Activated CD4-positive, alpha-beta memory T cell treated with anti-CD3 and anti-CD28 coated beads for 36 hours (primary cell): ENCODE data around the gene FAM13B. TPM values are rescaled to one million over a fixed set of nuclear protein-coding genes. Genes with fewer than 3 reads are reported as not detected.

ENCODE experiments used
- CTCF ChIA-PET: fragments of 350-600 bp; sonication (Branson Sonifier 250); formaldehyde crosslinking; loops from one replicate; lab custom pipeline; 2021; ENCODE audit warnings: antibody characterized with exemption, inconsistent platforms; lab: Charles Lee
- POLR2A ChIA-PET: fragments of 350-600 bp; sonication (Branson Sonifier 250); formaldehyde crosslinking; loops from one replicate; lab custom pipeline; 2021; ENCODE audit warnings: antibody characterized with exemption; lab: Charles Lee
- DNase-seq: peaks from one replicate; pipeline ENCODE4 v3.0.0-alpha.2; 2020
- H3K27ac Mint-ChIP-seq: one replicate; pipeline ENCODE4 v1.8.0; 2021; ENCODE audit warnings: mixed read lengths
- H3K27me3 Mint-ChIP-seq: one replicate; pipeline ENCODE4 v1.8.0; 2021; ENCODE audit warnings: mixed read lengths
- H3K36me3 Mint-ChIP-seq: one replicate; pipeline ENCODE4 v1.8.0; 2021; ENCODE audit warnings: mixed read lengths
- H3K4me1 Mint-ChIP-seq: one replicate; pipeline ENCODE4 v1.8.0; 2021; ENCODE audit warnings: low read depth, mixed read lengths
- H3K4me3 Mint-ChIP-seq: one replicate; pipeline ENCODE4 v1.8.0; 2021; ENCODE audit warnings: mild to moderate bottlenecking, mixed read lengths
- H3K9me3 Mint-ChIP-seq: one replicate; pipeline ENCODE4 v1.8.0; 2021; ENCODE audit warnings: mixed read lengths
- intact Hi-C: fragments of 100-400 bp; cut with micrococcal nuclease; formaldehyde crosslinking; loops from one replicate; pipeline ENCODE4 v1.15.1; 2023
- total RNA-seq, 2 experiments: library from RNA; stranded (reverse); gene quantifications; one replicate each; pipeline ENCODE4 v1.2.3, GENCODE V29; 2021

FAM13B gene
- total RNA-seq, 2 experiments from 2014 or later = 11.5 to 13.8 TPM

- ChIA-PET CTCF (no interaction called here), POLR2A (interaction anchor here (1.0 kb wide), 1 partner anchor 12 kb away, joined by 4 read pairs; no protein-coding TSS in a partner anchor)
- peaks cover 10% of the 10 kb centered on the region for H3K36me3 Mint-ChIP-seq
- no peaks in the 10 kb centered on the region for H3K27me3 Mint-ChIP-seq
- intact Hi-C loops = loop anchor here (10.0 kb wide), 1 partner anchor 178 kb away; the partner anchor contains the start of gene HNRNPA0
- H3K4me1 Mint-ChIP-seq = peaks cover 4% of the 10 kb centered on the region
- no peak overlapping the region for H3K27ac Mint-ChIP-seq
- no peaks in the 10 kb centered on the region for H3K9me3 Mint-ChIP-seq
- no peak overlapping the region for H3K4me3 Mint-ChIP-seq
- no peak for DNase-seq
Observed at GRCh38 chr5:137932800-137933199, 100.1 kb downstream of the FAM13B start.

GRCh38 chr5:137923856-137924255, 109.0 kb downstream of the FAM13B start:
- H3K4me1 Mint-ChIP-seq = no peaks in the 10 kb centered on the region
- H3K9me3 Mint-ChIP-seq = no peaks in the 10 kb centered on the region
- no peaks in the 10 kb centered on the region for H3K36me3 Mint-ChIP-seq
- intact Hi-C loops = no loop called here
- no peak for DNase-seq
- no peak overlapping the region for H3K27ac Mint-ChIP-seq
- ChIA-PET CTCF (no interaction called here), POLR2A (no interaction called here)
- H3K4me3 Mint-ChIP-seq = no peak overlapping the region
- H3K27me3 Mint-ChIP-seq = no peaks in the 10 kb centered on the region

GRCh38 chr5:137921931-137922330, 110.9 kb downstream of the FAM13B start:
- CTCF ChIA-PET = interaction anchor here (1.0 kb wide), 1 partner anchor 261 kb away, joined by 3 read pairs; no protein-coding TSS in a partner anchor

GRCh38 chr5:137916923-137917322, 116.0 kb downstream of the FAM13B start:
- H3K9me3 Mint-ChIP-seq = peaks cover 20% of the 10 kb centered on the region
- POLR2A ChIA-PET = no interaction called here

More at GRCh38 chr5:137921931-137922330, 110.9 kb downstream of the FAM13B start:
- POLR2A ChIA-PET = no interaction called here
- no peak overlapping the region for H3K27ac Mint-ChIP-seq
- H3K27me3 Mint-ChIP-seq = no peaks in the 10 kb centered on the region
- H3K9me3 Mint-ChIP-seq = peaks cover 3% of the 10 kb centered on the region
- intact Hi-C loops = no loop called here
- no peak overlapping the region for H3K4me3 Mint-ChIP-seq
- H3K36me3 Mint-ChIP-seq = peaks cover under 1% of the 10 kb centered on the region
- H3K4me1 Mint-ChIP-seq = no peaks in the 10 kb centered on the region
- no peak for DNase-seq

GRCh38 chr5:137914758-137915157, 118.1 kb downstream of the FAM13B start:
- H3K4me1 Mint-ChIP-seq = no peaks in the 10 kb centered on the region
- intact Hi-C loops = no loop called here
- CTCF ChIA-PET = interaction anchor here (1.1 kb wide), 1 partner anchor 11 kb away, joined by 3 read pairs; no protein-coding TSS in a partner anchor
- peaks cover 20% of the 10 kb centered on the region for H3K9me3 Mint-ChIP-seq
- no peak for DNase-seq
- POLR2A ChIA-PET = no interaction called here
- H3K27ac Mint-ChIP-seq = no peak overlapping the region
- peaks cover 4% of the 10 kb centered on the region for H3K27me3 Mint-ChIP-seq
- H3K4me3 Mint-ChIP-seq = no peak overlapping the region
- H3K36me3 Mint-ChIP-seq = peaks cover 3% of the 10 kb centered on the region

More at GRCh38 chr5:137916923-137917322, 116.0 kb downstream of the FAM13B start:
- CTCF ChIA-PET = no interaction called here
- Mint-ChIP-seq H3K27me3 (no peaks in the 10 kb centered on the region), H3K4me1 (no peaks in the 10 kb centered on the region), H3K27ac (no peak overlapping the region), H3K36me3 (peaks cover 3% of the 10 kb centered on the region), H3K4me3 (no peak overlapping the region)
- no peak for DNase-seq
- intact Hi-C loops = no loop called here

GRCh38 chr5:137902408-137903133, 130.3 kb downstream of the FAM13B start:
- intact Hi-C loops = no loop called here
- Mint-ChIP-seq H3K4me3 (no peak overlapping the region), H3K4me1 (no peaks in the 10 kb centered on the region), H3K36me3 (no peaks in the 10 kb centered on the region), H3K27me3 (peaks cover 4% of the 10 kb centered on the region), H3K27ac (no peak overlapping the region), H3K9me3 (no peaks in the 10 kb centered on the region)
- DNase-seq = no peak
- ChIA-PET POLR2A (no interaction called here), CTCF (no interaction called here)

- no peaks in the 10 kb centered on the region for H3K9me3 Mint-ChIP-seq
- H3K4me1 Mint-ChIP-seq = no peaks in the 10 kb centered on the region
- CTCF ChIA-PET = no interaction called here
- no peak for DNase-seq
- intact Hi-C loops = no loop called here
- H3K27me3 Mint-ChIP-seq = peaks cover 4% of the 10 kb centered on the region
- H3K36me3 Mint-ChIP-seq = no peaks in the 10 kb centered on the region
- POLR2A ChIA-PET = interaction anchor here (0.6 kb wide), 1 partner anchor 36 kb away, joined by 3 read pairs; no protein-coding TSS in a partner anchor
- no peak overlapping the region for H3K27ac Mint-ChIP-seq
- no peak overlapping the region for H3K4me3 Mint-ChIP-seq
Observed at GRCh38 chr5:137901011-137901817, 131.7 kb downstream of the FAM13B start.

GRCh38 chr5:137899493-137899892, 133.4 kb downstream of the FAM13B start:
- CTCF ChIA-PET = no interaction called here
- H3K27me3 Mint-ChIP-seq = peaks cover 4% of the 10 kb centered on the region
- H3K4me3 Mint-ChIP-seq = no peak overlapping the region

GRCh38 chr5:137896560-137896959, 136.3 kb downstream of the FAM13B start:
- no peak overlapping the region for H3K27ac Mint-ChIP-seq
- peaks cover under 1% of the 10 kb centered on the region for H3K27me3 Mint-ChIP-seq
- ChIA-PET CTCF (interaction anchor here (0.7 to 1.3 kb wide), 2 partner anchors 117 to 206 kb away, joined by 3 read pairs; no protein-coding TSS in a partner anchor), POLR2A (no interaction called here)
- no peaks in the 10 kb centered on the region for H3K4me1 Mint-ChIP-seq
- DNase-seq = no peak
- H3K36me3 Mint-ChIP-seq = no peaks in the 10 kb centered on the region
- no peaks in the 10 kb centered on the region for H3K9me3 Mint-ChIP-seq
- H3K4me3 Mint-ChIP-seq = no peak overlapping the region
- intact Hi-C loops = no loop called here

More at GRCh38 chr5:137899493-137899892, 133.4 kb downstream of the FAM13B start:
- intact Hi-C loops = no loop called here
- no peaks in the 10 kb centered on the region for H3K9me3 Mint-ChIP-seq
- H3K4me1 Mint-ChIP-seq = no peaks in the 10 kb centered on the region
- POLR2A ChIA-PET = no interaction called here
- no peaks in the 10 kb centered on the region for H3K36me3 Mint-ChIP-seq
- no peak for DNase-seq
- H3K27ac Mint-ChIP-seq = no peak overlapping the region

GRCh38 chr5:137894586-137894985, 138.3 kb downstream of the FAM13B start:
- H3K4me3 Mint-ChIP-seq = no peak overlapping the region
- H3K9me3 Mint-ChIP-seq = no peaks in the 10 kb centered on the region
- no peaks in the 10 kb centered on the region for H3K27me3 Mint-ChIP-seq
- ChIA-PET POLR2A (no interaction called here), CTCF (no interaction called here)
- intact Hi-C loops = no loop called here
- no peak overlapping the region for H3K27ac Mint-ChIP-seq
- no peak for DNase-seq
- H3K4me1 Mint-ChIP-seq = peaks cover 4% of the 10 kb centered on the region
- no peaks in the 10 kb centered on the region for H3K36me3 Mint-ChIP-seq

- H3K36me3 Mint-ChIP-seq = no peaks in the 10 kb centered on the region
- CTCF ChIA-PET = interaction anchor here (0.6 to 0.7 kb wide), 2 partner anchors 18 to 1159 kb away, joined by 3 read pairs; no protein-coding TSS in a partner anchor
- no peaks in the 10 kb centered on the region for H3K27me3 Mint-ChIP-seq
- H3K27ac Mint-ChIP-seq = no peak overlapping the region
- POLR2A ChIA-PET = no interaction called here
- intact Hi-C loops = no loop called here
- peak; percentile 19 for DNase-seq
- H3K4me1 Mint-ChIP-seq = peaks cover 19% of the 10 kb centered on the region
- no peaks in the 10 kb centered on the region for H3K9me3 Mint-ChIP-seq
- H3K4me3 Mint-ChIP-seq = no peak overlapping the region
Observed at GRCh38 chr5:137891849-137892248, 141.0 kb downstream of the FAM13B start.

- H3K4me3 Mint-ChIP-seq = no peak overlapping the region
- intact Hi-C loops = no loop called here
- no peaks in the 10 kb centered on the region for H3K36me3 Mint-ChIP-seq
- no peak overlapping the region for H3K27ac Mint-ChIP-seq
- no peaks in the 10 kb centered on the region for H3K27me3 Mint-ChIP-seq
- CTCF ChIA-PET = interaction anchor here (0.7 to 0.8 kb wide), 3 partner anchors 104 to 286 kb away, joined by 3 to 5 read pairs (median 3); no protein-coding TSS in a partner anchor
- peaks cover 19% of the 10 kb centered on the region for H3K4me1 Mint-ChIP-seq
- POLR2A ChIA-PET = interaction anchor here (1.0 kb wide), 1 partner anchor 139 kb away, joined by 4 read pairs; no protein-coding TSS in a partner anchor
- no peaks in the 10 kb centered on the region for H3K9me3 Mint-ChIP-seq
- DNase-seq = no peak
Observed at GRCh38 chr5:137890845-137891244, 142.0 kb downstream of the FAM13B start.
